Rectal smooth muscle tissue (tissue), 1 donor: ENCODE data around the gene CMTM1.
A peak's percentile ranks its signal among the peaks of the same experiment; 100 is the strongest.

ENCODE experiments used
- H3K27ac ChIP-seq: one replicate; pipeline ENCODE4 v1.7.0; 2013; ENCODE audit warnings: low read depth, low read length, inconsistent platforms
- H3K27me3 ChIP-seq: one replicate; pipeline ENCODE4 v1.7.0; 2013; ENCODE audit warnings: low read length; ENCODE audit not compliant: control insufficient read depth, insufficient read depth
- H3K36me3 ChIP-seq: one replicate; pipeline ENCODE4 v1.7.0; 2013; ENCODE audit warnings: low read length; ENCODE audit not compliant: control insufficient read depth, insufficient read depth
- H3K4me1 ChIP-seq: one replicate; pipeline ENCODE4 v1.7.0; 2013; ENCODE audit warnings: low read length; ENCODE audit not compliant: control insufficient read depth, insufficient read depth
- H3K4me3 ChIP-seq: one replicate; pipeline ENCODE4 v1.7.0; 2013; ENCODE audit warnings: low read length
- H3K9ac ChIP-seq: one replicate; pipeline ENCODE4 v1.7.0; 2013; ENCODE audit warnings: low read length

The CMTM1 gene

DNA sequence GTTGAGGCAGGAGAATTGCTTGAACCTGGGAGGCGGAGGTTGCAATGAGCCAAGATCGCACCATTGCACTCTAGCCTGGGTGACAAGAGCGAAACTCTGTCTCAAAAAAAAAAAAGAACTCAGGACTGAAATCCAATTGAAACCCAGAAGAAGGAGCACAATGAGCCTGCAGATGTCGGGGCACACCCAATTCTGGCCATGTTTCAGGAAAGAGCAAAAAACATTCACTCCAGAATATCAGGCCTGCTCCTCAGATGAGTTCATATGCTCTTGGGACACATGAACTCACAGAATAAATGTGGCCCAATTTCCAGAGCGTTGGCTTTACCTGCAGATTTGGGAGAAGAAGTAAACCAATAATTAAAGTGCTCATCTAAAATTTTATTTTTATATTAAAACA is 10.1 kb downstream of the CMTM1 start:
- Histone ChIP-seq H3K9ac (no peak overlapping the region), H3K36me3 (no peaks in the 10 kb centered on the region), H3K4me1 (no peaks in the 10 kb centered on the region), H3K27me3 (peaks cover 7% of the 10 kb centered on the region), H3K27ac (no peak overlapping the region), H3K4me3 (no peak overlapping the region)

GRCh38 chr16:66578651-66579531 is 12.7 kb downstream of the CMTM1 start, which contains the start of gene CMTM2:
CMTM2 (plus strand) TSS chr16:66579463; CDS start chr16:66579608, 145 bp downstream.
- Histone ChIP-seq H3K36me3 (no peaks in the 10 kb centered on the region), H3K9ac (no peak within 1 kb of the TSS), H3K4me3 (peak within 1 kb of the TSS; percentile 45), H3K4me1 (no peaks in the 10 kb centered on the region), H3K27me3 (peaks cover 7% of the 10 kb centered on the region), H3K27ac (no peak within 1 kb of the TSS)

DNA sequence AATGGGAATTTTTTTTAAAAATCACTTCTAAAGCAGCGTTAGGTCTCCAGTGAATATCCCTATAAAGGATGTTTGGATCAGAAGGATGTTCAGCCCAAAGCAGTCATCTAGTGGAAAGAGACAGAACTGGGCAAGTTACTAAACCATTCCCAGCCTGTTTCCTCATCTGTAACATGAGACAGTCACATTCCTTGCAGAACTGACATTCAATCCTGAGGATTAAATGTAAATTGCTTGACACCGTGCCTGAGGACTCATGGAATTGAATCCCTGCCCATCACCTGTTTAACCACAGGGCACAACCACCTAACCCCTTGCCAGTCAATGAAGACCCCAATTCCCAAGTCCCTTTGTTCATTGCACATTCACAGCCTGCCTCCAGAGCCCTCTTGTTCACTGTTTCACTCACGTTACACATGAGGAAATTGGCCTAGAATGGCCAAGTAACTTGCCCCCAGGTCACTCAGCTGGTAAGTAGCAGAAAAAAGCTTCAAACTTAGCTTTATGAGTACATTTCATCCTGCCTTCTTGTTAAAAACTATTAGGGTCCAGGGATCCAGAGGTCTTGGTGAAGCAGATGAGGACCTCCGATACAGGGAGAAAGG is 14.5 kb downstream of the CMTM1 start:
- Histone ChIP-seq H3K4me3 (no peak overlapping the region), H3K36me3 (no peaks in the 10 kb centered on the region), H3K4me1 (no peaks in the 10 kb centered on the region), H3K27me3 (peaks cover 7% of the 10 kb centered on the region), H3K9ac (no peak overlapping the region), H3K27ac (no peak overlapping the region)

- Histone ChIP-seq H3K9ac (no peak overlapping the region), H3K27ac (no peak overlapping the region)
Observed at GRCh38 chr16:66581246-66581952, 15.2 kb downstream of the CMTM1 start.

DNA sequence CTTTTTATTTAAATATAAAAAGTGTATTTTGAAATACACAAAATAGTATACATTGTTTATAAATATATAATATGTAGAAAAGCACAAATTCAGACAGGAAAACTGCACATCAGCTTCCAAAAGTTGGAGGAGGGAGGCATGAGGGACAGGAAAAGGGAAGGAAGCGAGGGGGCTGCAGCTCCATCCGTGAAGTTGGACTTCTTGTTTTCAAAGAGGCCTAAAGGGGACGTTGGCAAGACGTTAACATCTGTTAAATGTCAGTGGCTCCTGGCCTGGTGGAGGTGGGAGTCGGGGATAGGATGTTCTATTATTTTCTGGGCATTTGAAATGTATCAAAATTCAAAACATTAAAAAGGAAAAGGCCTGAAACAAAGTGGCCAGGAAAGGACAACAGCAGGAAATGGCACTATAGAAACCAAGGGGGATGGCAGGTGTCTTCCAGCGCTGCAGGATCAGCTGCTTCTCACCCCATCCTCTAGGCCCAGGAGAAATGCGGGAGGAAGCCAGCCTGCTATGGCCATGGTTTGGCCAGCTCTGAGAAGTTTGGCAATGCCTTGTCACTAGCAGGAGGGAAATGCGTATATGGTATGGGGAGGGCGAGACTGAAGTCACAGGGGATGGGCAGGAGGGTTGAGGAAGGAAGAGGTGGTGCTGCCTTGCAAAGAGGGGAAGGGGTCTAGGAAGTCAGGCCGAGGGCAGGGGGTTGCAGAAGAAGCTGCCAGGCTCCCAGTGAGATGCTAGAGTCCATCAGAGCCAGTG is 19.4 kb downstream of the CMTM1 start:
- Histone ChIP-seq H3K27ac (no peak overlapping the region), H3K9ac (no peak overlapping the region), H3K4me1 (no peaks in the 10 kb centered on the region), H3K27me3 (no peaks in the 10 kb centered on the region), H3K4me3 (no peak overlapping the region), H3K36me3 (no peaks in the 10 kb centered on the region)

More at GRCh38 chr16:66581246-66581952, 15.2 kb downstream of the CMTM1 start:
- Histone ChIP-seq H3K36me3 (no peaks in the 10 kb centered on the region), H3K27me3 (peaks cover 7% of the 10 kb centered on the region), H3K4me3 (no peak overlapping the region), H3K4me1 (no peaks in the 10 kb centered on the region)

DNA sequence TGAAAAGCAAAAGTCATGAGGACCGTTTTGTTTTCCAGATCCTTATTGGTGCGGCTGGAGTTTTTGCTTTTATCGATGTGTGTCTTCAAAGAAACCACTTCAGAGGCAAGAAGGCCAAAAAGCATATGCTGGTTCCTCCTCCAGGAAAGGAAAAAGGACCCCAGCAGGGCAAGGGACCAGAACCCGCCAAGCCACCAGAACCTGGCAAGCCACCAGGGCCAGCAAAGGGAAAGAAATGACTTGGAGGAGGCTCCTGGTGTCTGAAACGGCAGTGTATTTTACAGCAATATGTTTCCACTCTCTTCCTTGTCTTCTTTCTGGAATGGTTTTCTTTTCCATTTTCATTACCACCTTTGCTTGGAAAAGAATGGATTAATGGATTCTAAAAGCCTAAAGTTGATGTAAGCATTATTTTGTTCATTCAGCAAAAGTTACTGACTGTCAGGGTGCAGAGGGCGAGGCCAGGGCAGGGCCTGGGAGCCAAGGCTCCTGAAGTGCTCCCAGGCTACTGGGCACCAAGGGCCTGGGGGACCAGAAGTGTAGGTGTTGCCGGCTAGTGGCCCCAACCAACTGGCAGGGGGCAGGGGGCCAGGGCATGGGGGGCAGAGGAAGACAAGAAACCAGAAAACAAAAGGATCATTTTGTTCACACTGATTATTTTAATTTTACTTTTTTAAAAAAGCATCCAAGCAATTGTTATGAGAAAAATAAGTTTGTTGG is 21.8 kb downstream of the CMTM1 start:
- no peaks in the 10 kb centered on the region for H3K27me3 ChIP-seq
- H3K36me3 ChIP-seq: no peaks in the 10 kb centered on the region
- no peak overlapping the region for H3K9ac ChIP-seq
- H3K4me3 ChIP-seq: no peak overlapping the region
- H3K27ac ChIP-seq: no peak overlapping the region
- no peaks in the 10 kb centered on the region for H3K4me1 ChIP-seq

- Histone ChIP-seq H3K27ac (no peak overlapping the region), H3K36me3 (no peaks in the 10 kb centered on the region), H3K4me3 (no peak overlapping the region), H3K9ac (no peak overlapping the region), H3K4me1 (no peaks in the 10 kb centered on the region), H3K27me3 (no peaks in the 10 kb centered on the region)
Observed at GRCh38 chr16:66588981-66589713, 22.9 kb downstream of the CMTM1 start.

DNA sequence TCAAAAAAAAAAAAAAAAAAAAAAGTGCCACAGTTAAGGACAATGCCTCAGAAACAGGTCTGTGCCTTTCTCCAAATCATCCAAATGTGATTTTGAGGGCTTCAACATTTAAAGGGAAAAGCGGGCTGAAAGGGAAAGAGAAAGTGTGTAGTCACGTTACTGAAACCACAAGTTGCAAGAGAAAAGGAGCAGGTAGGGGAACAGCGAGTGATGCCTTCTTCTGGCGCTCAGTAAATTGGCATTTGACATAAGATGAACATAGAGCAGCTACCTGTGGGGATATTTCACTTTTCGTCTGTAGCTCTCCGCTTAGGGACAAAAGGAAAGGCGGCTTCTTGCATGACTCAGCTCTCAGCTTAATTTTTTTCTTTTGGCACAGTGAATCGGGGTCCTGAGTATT is 24.1 kb downstream of the CMTM1 start:
- Histone ChIP-seq H3K4me1 (no peaks in the 10 kb centered on the region), H3K27ac (no peak overlapping the region), H3K4me3 (no peak overlapping the region)

DNA sequence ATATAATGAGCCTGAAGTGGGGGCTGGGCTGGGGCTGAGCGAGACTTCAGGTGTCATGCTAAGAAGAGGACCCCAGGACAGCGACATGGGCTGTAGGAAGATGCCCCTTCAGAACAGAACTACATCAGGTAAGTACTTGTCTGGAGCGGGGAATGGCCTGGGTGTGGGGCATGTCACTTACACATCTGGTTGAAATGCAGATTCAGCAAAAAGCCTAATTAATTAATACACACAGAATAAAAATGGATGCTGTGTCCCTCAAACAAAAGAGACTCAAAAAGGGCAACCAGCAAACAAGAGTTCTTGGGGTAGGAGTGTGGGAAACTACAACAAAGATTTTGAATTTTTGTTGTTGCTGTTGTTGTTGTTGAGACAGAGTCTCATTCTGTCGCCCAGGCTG is 24.8 kb downstream of the CMTM1 start:
- Histone ChIP-seq H3K4me3 (no peak overlapping the region), H3K4me1 (no peaks in the 10 kb centered on the region), H3K36me3 (no peaks in the 10 kb centered on the region), H3K27ac (no peak overlapping the region), H3K9ac (no peak overlapping the region), H3K27me3 (no peaks in the 10 kb centered on the region)

More for the DNA sequence above, 24.1 kb downstream of the CMTM1 start:
- Histone ChIP-seq H3K36me3 (no peaks in the 10 kb centered on the region), H3K9ac (no peak overlapping the region), H3K27me3 (no peaks in the 10 kb centered on the region)

DNA sequence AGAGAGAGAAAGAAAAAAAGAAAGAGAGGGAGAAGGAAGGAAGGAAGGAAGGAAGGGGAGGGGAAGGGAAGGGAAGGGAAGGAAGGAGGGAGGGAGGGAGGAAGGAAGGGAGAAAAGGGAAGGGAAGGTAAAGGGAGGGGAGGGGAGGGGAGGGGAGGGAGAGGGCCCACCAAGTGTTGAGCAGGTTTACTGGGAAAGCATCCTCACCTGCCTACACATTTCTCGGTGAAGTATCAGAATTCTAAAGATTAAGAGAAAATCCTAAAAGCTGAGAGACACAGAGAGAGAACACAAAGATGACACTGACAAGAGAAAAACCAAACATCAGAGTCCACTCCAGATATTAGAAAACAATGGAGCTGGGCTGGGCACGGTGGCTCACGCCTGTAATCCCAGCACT is 26.0 kb downstream of the CMTM1 start:
- no peaks in the 10 kb centered on the region for H3K4me1 ChIP-seq
- no peak overlapping the region for H3K4me3 ChIP-seq
- no peaks in the 10 kb centered on the region for H3K36me3 ChIP-seq
- H3K9ac ChIP-seq: no peak overlapping the region
- no peaks in the 10 kb centered on the region for H3K27me3 ChIP-seq
- H3K27ac ChIP-seq: no peak overlapping the region

DNA sequence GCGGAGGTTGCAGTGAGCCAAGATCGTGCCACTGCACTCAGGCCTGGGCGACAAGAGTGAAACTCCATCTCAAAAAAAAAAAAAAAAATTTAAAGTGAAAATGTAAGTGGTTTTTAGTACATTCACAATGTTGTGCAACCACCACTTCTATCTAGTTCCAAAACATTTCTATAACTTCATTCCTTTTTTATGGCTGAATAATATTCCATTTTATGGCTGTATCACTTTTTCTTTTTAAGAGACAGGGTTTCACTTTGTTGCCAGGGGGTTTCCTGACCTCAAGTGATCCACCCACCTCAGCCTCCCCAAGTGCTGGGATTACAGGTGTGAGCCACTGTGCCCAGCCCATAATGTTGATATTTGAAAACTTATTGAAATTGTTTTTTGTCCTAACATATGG is 26.6 kb downstream of the CMTM1 start:
- Histone ChIP-seq H3K9ac (no peak overlapping the region), H3K36me3 (no peaks in the 10 kb centered on the region), H3K4me1 (no peaks in the 10 kb centered on the region), H3K27me3 (no peaks in the 10 kb centered on the region), H3K27ac (no peak overlapping the region), H3K4me3 (no peak overlapping the region)
